Activated naive CD8-positive, alpha-beta T cell treated with anti-CD3 and anti-CD28 coated beads, Interleukin-2, amount 50 U/mL, for 24 hours (primary cell): ENCODE results near the gene RALGAPB.
"Not testable (repeated sequence)": the region's sequence is repeated elsewhere in the genome, so short reads cannot be mapped to it uniquely, and the experiment has no call there.

ENCODE experiments used
- ATAC-seq: fragments of 150-1000 bp; cut with Tn5 transposase; one replicate; pipeline ENCODE4 v1.10.0; 2021
- DNase-seq: peaks from one replicate; pipeline ENCODE4 v3.0.0; 2021
- H3K27ac Mint-ChIP-seq: one replicate; pipeline ENCODE4 v1.8.0; 2021; ENCODE audit warnings: mild to moderate bottlenecking, mixed read lengths
- H3K27me3 Mint-ChIP-seq: one replicate; pipeline ENCODE4 v1.8.0; 2021; ENCODE audit warnings: mixed read lengths
- H3K36me3 Mint-ChIP-seq: one replicate; pipeline ENCODE4 v1.8.0; 2021; ENCODE audit warnings: low read depth, mixed read lengths
- H3K4me1 Mint-ChIP-seq: one replicate; pipeline ENCODE4 v1.8.0; 2021; ENCODE audit warnings: mixed read lengths
- H3K4me3 Mint-ChIP-seq: one replicate; pipeline ENCODE4 v1.8.0; 2021; ENCODE audit warnings: mild to moderate bottlenecking, moderate library complexity, mixed read lengths
- H3K9me3 Mint-ChIP-seq: one replicate; pipeline ENCODE4 v1.8.0; 2021; ENCODE audit warnings: mixed read lengths

The RALGAPB gene

DNA sequence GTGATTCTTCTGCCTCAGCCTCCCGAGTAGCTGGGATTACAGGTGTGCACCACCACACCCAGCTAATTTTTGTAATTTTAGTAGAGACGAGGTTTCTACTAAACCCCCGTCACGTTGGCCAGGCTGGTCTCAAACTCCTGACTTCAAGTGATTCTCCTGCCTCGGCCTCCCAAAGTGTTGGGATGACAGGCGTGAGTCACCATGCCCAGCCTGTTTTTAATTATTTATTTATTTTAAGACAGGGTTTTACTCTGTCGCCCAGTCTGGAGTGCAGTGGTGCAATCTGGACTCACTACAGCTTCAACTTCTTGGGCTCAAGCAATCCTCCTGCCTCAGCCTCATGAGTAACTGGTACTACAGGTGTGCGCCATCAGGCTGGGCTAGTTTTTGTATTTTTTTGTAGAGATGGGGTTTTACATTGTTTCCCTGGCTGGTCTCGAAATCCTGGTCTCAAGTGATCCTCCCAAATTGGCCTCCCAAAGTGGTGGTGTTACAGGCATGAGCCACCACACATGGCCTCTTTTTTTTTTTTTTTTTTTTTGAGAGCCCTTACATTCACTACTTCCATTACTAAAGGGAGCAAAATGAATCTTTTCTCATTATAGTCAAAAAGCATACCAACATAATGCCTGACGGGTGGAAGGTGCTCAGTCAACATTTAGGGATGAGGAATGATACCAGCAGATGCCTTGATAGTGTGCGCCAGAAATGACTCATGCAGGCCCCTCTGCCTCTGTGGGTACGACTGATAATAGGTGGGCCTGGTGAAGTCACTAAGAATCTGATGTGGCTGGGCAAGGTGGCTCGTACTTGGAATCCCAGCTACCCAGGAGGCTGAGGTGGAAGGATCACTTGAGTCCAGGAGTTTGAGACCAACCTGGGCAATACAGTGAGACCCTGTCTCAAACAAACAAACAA is 17.8 kb upstream of the RALGAPB start:
- DNase-seq (no peak), ATAC-seq (no peak)
- no peaks in the 10 kb centered on the region for H3K27me3 Mint-ChIP-seq
- peaks cover 11% of the 10 kb centered on the region for H3K36me3 Mint-ChIP-seq
- no peaks in the 10 kb centered on the region for H3K9me3 Mint-ChIP-seq
- peaks cover 18% of the 10 kb centered on the region for H3K4me1 Mint-ChIP-seq
- H3K4me3 Mint-ChIP-seq = no peak overlapping the region
- H3K27ac Mint-ChIP-seq = no peak overlapping the region

GRCh38 chr20:38458314-38458713 is 14.3 kb upstream of the RALGAPB start:
- H3K4me3 Mint-ChIP-seq = no peak overlapping the region

DNA sequence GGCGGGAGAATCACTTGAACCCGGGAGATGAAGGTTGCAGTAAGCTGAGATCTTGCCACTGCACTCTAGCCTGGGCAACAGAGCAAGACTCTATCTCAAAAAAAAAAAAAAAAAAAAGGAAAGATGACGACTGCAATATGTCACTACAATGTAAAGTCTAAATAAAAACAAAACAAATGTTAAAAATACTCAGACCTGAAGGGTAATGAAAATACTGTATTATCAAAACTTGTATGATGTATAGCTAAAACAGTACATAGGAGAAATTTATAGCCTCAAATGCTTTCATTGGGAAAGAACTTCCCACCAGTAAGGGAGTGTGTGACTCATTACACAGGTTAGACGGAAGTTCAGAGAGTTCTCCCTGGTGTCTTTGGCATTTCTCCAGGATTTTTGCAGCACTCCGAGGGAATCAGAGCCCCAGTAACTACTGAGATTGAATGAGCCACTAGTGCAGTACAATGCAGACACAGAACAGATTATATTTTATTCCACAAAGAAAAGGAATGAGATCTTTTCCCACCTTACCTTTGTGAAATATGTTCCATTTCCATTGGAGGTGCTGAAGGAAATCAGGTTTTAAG is 12.5 kb upstream of the RALGAPB start:
- Mint-ChIP-seq H3K27ac (no peak overlapping the region), H3K9me3 (no peaks in the 10 kb centered on the region), H3K4me1 (no peaks in the 10 kb centered on the region), H3K36me3 (no peaks in the 10 kb centered on the region), H3K4me3 (no peak overlapping the region), H3K27me3 (no peaks in the 10 kb centered on the region)
- ATAC-seq = no peak
- DNase-seq = no peak

More at GRCh38 chr20:38458314-38458713, 14.3 kb upstream of the RALGAPB start:
- no peak for ATAC-seq
- Mint-ChIP-seq H3K4me1 (peaks cover 2% of the 10 kb centered on the region), H3K36me3 (no peaks in the 10 kb centered on the region), H3K27me3 (no peaks in the 10 kb centered on the region), H3K9me3 (no peaks in the 10 kb centered on the region), H3K27ac (no peak overlapping the region)
- no peak for DNase-seq

DNA sequence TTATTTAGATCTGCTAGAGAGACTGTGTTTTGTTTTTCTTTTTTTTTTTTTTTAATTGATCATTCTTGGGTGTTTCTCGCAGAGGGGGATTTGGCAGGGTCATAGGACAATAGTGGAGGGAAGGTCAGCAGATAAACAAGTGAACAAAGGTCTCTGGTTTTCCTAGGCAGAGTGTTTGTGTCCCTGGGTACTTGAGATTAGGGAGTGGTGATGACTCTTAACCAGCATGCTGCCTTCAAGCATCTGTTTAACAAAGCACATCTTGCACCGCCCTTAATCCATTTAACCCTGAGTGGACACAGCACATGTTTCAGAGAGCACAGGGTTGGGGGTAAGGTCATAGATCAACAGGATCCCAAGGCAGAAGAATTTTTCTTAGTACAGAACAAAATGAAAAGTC is 12.0 kb upstream of the RALGAPB start:
- H3K27ac Mint-ChIP-seq, H3K9me3 Mint-ChIP-seq, H3K4me1 Mint-ChIP-seq, H3K27me3 Mint-ChIP-seq, H3K36me3 Mint-ChIP-seq, DNase-seq, ATAC-seq, H3K4me3 Mint-ChIP-seq: not testable (repeated sequence)

DNA sequence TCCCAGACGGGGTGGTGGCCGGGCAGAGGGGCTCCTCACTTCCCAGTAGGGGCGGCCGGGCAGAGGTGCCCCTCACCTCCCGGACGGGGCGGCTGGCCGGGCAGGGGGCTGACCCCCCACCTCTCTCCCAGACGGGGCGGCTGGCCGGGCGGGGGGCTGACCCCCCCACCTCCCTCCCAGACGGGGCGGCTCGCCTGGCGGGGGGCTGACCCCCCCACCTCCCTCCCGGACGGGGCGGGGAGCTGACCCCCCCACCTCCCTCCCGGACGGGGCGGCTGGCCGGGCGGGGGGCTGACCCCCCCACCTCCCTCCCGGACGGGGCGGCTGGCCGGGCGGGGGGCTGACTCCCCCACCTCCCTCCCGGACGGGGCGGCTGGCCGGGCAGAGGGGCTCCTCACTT is 11.5 kb upstream of the RALGAPB start:
- not testable (repeated sequence) for H3K4me3 Mint-ChIP-seq, H3K4me1 Mint-ChIP-seq, DNase-seq, H3K27me3 Mint-ChIP-seq, ATAC-seq, H3K9me3 Mint-ChIP-seq, H3K27ac Mint-ChIP-seq, H3K36me3 Mint-ChIP-seq

GRCh38 chr20:38461569-38461968 is 11.1 kb upstream of the RALGAPB start:
- H3K4me3 Mint-ChIP-seq, H3K27me3 Mint-ChIP-seq, H3K36me3 Mint-ChIP-seq, DNase-seq, ATAC-seq, H3K4me1 Mint-ChIP-seq, H3K9me3 Mint-ChIP-seq, H3K27ac Mint-ChIP-seq: not testable (repeated sequence)

DNA sequence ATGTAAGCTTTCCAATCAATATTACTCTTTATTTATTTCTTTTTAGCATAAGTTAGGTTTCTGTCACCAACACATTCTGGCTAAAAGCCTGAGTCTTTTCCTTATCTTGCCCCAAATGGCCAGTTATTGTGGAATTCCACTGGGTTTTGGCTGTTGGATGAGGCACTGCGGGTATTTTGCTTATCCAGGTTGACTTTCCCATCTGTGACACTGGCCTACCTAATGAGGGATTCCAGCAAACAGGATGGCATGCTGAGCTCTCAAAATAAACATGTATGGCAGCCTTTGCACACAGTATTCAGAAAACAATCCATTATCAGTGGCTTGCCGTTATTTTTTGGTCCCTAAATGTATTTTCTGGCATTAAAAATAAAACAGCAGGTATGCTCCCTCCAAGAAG is 6.5 kb upstream of the RALGAPB start:
- Mint-ChIP-seq H3K27me3 (no peaks in the 10 kb centered on the region), H3K27ac (no peak overlapping the region), H3K4me1 (no peaks in the 10 kb centered on the region), H3K4me3 (no peak overlapping the region), H3K9me3 (no peaks in the 10 kb centered on the region), H3K36me3 (no peaks in the 10 kb centered on the region)
- ATAC-seq (no peak), DNase-seq (no peak)

DNA sequence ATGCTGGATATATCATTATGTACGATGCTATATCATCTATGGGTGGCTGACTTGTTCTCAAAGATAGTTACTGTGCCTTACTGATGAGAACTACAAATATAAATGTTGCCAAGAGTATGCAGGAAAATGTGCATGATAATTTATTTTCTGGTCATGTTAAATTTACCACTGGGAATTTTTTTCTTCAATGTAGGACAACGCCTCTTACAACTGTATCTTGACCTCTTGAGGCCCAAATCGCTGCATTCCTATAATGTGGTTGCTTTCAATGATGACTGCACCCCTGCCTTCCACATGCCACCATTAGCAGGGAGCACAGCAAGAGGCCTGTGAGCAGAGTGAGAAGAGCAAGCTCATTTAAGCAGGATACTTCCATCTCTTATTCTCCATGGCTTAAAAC is 5.7 kb upstream of the RALGAPB start:
- Mint-ChIP-seq H3K4me3 (no peak overlapping the region), H3K27me3 (no peaks in the 10 kb centered on the region), H3K9me3 (no peaks in the 10 kb centered on the region), H3K4me1 (peaks cover 3% of the 10 kb centered on the region), H3K27ac (no peak overlapping the region), H3K36me3 (no peaks in the 10 kb centered on the region)
- DNase-seq = no peak
- ATAC-seq = no peak

- H3K27me3 Mint-ChIP-seq = no peaks in the 10 kb centered on the region
- H3K4me3 Mint-ChIP-seq = no peak overlapping the region
- H3K36me3 Mint-ChIP-seq = peaks cover 5% of the 10 kb centered on the region
- DNase-seq (no peak), ATAC-seq (no peak)
- no peak overlapping the region for H3K27ac Mint-ChIP-seq
- H3K4me1 Mint-ChIP-seq = peaks cover 35% of the 10 kb centered on the region
- no peaks in the 10 kb centered on the region for H3K9me3 Mint-ChIP-seq
Observed at GRCh38 chr20:38471245-38471644, 1.4 kb upstream of the RALGAPB start.

GRCh38 chr20:38471987-38472512 is 593 bp upstream of the RALGAPB start:
- peak overlapping the region; percentile 86 for H3K27ac Mint-ChIP-seq
- H3K36me3 Mint-ChIP-seq = peaks cover 5% of the 10 kb centered on the region
- no peaks in the 10 kb centered on the region for H3K9me3 Mint-ChIP-seq
- ATAC-seq = no peak
- peaks cover 39% of the 10 kb centered on the region for H3K4me1 Mint-ChIP-seq
- peak overlapping the region; percentile 86 for H3K4me3 Mint-ChIP-seq
- no peaks in the 10 kb centered on the region for H3K27me3 Mint-ChIP-seq
- DNase-seq = no peak

DNA sequence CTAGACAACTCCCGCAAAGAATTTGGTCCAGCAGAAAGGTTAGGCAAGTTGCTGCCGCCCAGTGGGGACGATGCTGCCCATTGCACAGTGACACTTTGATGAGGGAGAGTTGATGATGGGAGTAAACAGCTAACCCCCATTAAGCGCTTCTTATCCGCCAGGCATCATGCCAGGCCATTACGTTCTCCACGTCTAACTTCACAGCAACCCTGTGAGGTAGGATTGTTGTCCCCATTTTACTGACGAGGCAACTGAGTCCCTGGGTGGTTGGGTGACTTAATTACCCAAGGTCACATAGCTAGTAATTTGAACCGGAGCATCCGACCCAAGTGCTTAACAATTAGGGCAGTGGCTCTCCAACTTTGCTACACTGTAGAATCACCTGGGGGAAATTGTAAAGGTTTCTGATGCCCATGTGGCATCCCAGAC is 738 bp downstream of the RALGAPB start:
- Mint-ChIP-seq H3K4me3 (peak overlapping the region; percentile 86), H3K36me3 (peaks cover 5% of the 10 kb centered on the region), H3K27me3 (no peaks in the 10 kb centered on the region), H3K9me3 (no peaks in the 10 kb centered on the region), H3K27ac (peak overlapping the region; percentile 61), H3K4me1 (peaks cover 48% of the 10 kb centered on the region)
- DNase-seq (no peak), ATAC-seq (no peak)

GRCh38 chr20:38477747-38478146 is 5.1 kb downstream of the RALGAPB start:
- H3K4me1 Mint-ChIP-seq = peaks cover 44% of the 10 kb centered on the region
- H3K27ac Mint-ChIP-seq = peak overlapping the region; percentile 18
- H3K36me3 Mint-ChIP-seq = peaks cover 15% of the 10 kb centered on the region
- no peaks in the 10 kb centered on the region for H3K27me3 Mint-ChIP-seq
- H3K4me3 Mint-ChIP-seq = no peak overlapping the region
- no peaks in the 10 kb centered on the region for H3K9me3 Mint-ChIP-seq
- DNase-seq (no peak), ATAC-seq (no peak)

DNA sequence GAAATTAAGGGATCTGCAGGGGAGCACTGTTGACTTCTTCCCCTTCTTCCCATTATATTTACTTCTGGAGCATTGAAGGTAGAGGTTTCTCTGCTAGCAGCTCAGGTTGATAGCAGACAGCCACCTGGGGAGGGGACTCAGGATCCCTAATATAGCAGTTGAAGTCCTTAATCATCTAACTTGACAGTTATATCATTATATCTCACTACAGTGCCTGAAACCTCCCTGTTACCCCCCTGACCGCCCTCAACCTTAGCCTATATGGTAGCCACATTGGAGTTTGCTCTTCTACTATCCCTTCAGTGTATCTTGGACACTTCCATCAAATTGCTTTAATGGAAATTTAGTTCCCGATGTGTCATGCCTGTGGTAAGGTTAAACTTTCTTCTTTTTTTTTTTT is 7.0 kb downstream of the RALGAPB start:
- ATAC-seq (no peak), DNase-seq (no peak)
- no peaks in the 10 kb centered on the region for H3K9me3 Mint-ChIP-seq
- no peak overlapping the region for H3K4me3 Mint-ChIP-seq
- no peak overlapping the region for H3K27ac Mint-ChIP-seq
- no peaks in the 10 kb centered on the region for H3K27me3 Mint-ChIP-seq
- H3K36me3 Mint-ChIP-seq = peaks cover 13% of the 10 kb centered on the region
- H3K4me1 Mint-ChIP-seq = peaks cover 32% of the 10 kb centered on the region

GRCh38 chr20:38485041-38485440 is 12.4 kb downstream of the RALGAPB start:
- Mint-ChIP-seq H3K4me3 (no peak overlapping the region), H3K36me3 (peaks cover 17% of the 10 kb centered on the region), H3K4me1 (peaks cover 3% of the 10 kb centered on the region), H3K27ac (no peak overlapping the region), H3K9me3 (no peaks in the 10 kb centered on the region), H3K27me3 (no peaks in the 10 kb centered on the region)
- ATAC-seq = no peak
- DNase-seq = no peak

DNA sequence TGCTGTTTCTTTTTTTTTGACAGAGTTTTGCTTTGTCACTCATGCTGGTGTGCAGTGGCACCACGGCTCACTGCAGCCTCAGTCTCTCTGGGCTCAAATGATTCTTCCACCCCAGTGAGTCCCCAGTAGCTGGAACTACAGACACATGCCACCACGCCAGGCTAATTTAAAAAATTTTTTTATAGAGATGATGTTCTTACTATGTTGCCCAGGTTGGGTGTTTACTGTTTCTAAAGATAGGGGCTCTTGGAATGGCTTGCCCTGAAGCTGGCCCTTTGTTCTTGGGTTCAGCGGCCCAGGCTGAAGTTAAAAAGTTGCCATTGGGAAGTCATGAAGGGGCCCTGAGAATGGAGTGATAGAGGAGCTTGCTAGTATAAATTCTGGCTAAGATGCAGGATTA is 16.5 kb downstream of the RALGAPB start:
- H3K9me3 Mint-ChIP-seq = no peaks in the 10 kb centered on the region
- peaks cover 19% of the 10 kb centered on the region for H3K36me3 Mint-ChIP-seq
- H3K27me3 Mint-ChIP-seq = no peaks in the 10 kb centered on the region
- DNase-seq (no peak), ATAC-seq (no peak)
- no peak overlapping the region for H3K4me3 Mint-ChIP-seq
- peaks cover 3% of the 10 kb centered on the region for H3K4me1 Mint-ChIP-seq
- no peak overlapping the region for H3K27ac Mint-ChIP-seq
